H1 (cell line): Measurements from ENCODE around the gene SIGLEC12.

Source experiments
- BRCA1 ChIP-seq: IDR thresholded peaks from 2 replicates; pipeline ENCODE4 v1.6.1; 2012; ENCODE audit warnings: low read depth, low read length, improper control_type of control experiment
- MAFK ChIP-seq: IDR thresholded peaks from 2 replicates; pipeline ENCODE4 v1.6.1; 2012; ENCODE audit warnings: low read depth, mild to moderate bottlenecking, improper control_type of control experiment, low read length
- TF ChIP-seq, protein P1 (sequence below), 3 experiments: IDR thresholded peaks; 1 replicate in 2 of 3; 2 replicates in 1 of 3; pipeline versions ENCODE4 v1.5.1 to v1.6.1; 2011; ENCODE audit warnings: low read length in 3 of 3, mild to moderate bottlenecking in 3 of 3, inconsistent platforms in 2 of 3, low read depth in 1 of 3, moderate library complexity in 1 of 3; ENCODE audit not compliant: insufficient read depth in 1 of 3; ENCODE audit errors: control extremely low read depth in 1 of 3

DNA sequence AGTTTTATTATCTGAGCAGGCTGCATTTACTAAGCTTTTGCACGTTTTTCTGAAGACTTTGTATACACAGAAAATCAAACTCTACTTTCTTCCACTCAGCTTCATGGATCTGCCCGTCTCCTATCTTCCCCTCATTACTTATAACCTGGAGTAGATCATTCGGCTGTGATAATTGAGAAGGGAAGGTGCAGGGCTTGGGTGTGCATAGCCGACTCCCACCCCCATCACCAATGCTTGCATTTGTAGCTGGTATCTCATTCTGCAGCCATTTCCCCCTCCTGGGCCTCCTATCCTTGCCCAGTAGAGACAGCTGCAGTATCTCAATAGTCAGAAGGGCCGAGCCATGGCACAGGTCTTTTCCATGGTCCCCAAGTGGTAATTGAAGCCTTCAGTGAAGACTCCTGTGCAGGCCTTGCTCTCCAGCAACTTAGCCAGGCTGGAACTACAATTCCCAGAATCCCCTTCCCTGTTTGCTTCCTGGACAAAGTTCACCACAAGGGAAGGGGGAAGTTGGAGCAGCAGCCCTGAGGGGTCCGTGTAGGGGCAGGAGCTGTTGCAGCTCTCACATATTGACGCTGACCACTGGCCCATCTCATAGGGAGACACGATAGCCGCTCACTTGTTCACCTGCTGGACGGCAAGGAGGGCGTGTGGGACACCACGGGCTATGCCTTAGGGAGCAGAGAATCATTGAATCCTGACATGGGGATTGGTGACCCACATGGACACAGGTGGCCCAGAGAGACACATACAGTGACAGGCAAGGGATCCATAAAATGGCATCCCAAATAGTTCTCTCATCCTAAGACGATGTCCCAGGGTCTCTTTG lies 41.2 kb downstream of the SIGLEC12 start:
- TF ChIP-seq, protein P1, sequence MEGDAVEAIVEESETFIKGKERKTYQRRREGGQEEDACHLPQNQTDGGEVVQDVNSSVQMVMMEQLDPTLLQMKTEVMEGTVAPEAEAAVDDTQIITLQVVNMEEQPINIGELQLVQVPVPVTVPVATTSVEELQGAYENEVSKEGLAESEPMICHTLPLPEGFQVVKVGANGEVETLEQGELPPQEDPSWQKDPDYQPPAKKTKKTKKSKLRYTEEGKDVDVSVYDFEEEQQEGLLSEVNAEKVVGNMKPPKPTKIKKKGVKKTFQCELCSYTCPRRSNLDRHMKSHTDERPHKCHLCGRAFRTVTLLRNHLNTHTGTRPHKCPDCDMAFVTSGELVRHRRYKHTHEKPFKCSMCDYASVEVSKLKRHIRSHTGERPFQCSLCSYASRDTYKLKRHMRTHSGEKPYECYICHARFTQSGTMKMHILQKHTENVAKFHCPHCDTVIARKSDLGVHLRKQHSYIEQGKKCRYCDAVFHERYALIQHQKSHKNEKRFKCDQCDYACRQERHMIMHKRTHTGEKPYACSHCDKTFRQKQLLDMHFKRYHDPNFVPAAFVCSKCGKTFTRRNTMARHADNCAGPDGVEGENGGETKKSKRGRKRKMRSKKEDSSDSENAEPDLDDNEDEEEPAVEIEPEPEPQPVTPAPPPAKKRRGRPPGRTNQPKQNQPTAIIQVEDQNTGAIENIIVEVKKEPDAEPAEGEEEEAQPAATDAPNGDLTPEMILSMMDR (IDR thresholded peaks at IDR 0.05; ENCODE audit: control extremely low read depth in 1 of 3, insufficient read depth in 1 of 3, low read depth in 1 of 3, low read length in 3 of 3), result no peak
- TF ChIP-seq BRCA1, result no peak
- no peak for TF ChIP-seq MAFK
